ENCODE data around the gene PLPPR5. TPM values are rescaled to one million over a fixed set of nuclear protein-coding genes. Genes with fewer than 3 reads are reported as not detected.

PLPPR5 gene
- total RNA-seq, 4 donors from 2014 or later = not detected

DNA sequence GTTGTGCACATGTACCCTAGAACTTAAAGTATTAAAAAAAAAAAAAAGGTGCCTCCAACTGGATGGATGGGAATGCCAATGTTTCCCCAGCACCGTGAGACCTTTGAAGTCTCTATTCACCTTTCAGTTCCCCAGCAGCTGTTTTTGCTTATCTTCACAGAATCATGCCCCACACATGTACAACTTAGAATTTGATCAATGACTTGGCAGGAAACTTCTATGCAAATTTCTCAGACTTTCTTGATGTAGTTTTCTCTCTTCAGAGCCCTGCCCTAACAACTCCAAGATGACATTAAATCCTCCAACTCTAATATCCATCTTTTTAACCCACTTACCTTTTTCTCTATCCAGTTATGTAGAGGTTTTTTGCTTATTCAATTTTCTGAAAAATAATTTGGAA lies 144.3 kb downstream of the PLPPR5 start:
- H3K27ac ChIP-seq = no peak overlapping the region
- no peak overlapping the region for H3K4me3 ChIP-seq
- no peaks in the 10 kb centered on the region for H3K9me3 ChIP-seq
- no peak for DNase-seq (ENCODE audit: low spot score in 2 of 2)
- H3K27me3 ChIP-seq = no peaks in the 10 kb centered on the region
- no peaks in the 10 kb centered on the region for H3K4me1 ChIP-seq
- TF ChIP-seq CTCF (IDR thresholded peaks at IDR 0.05) = no peak
- no peak for TF ChIP-seq POLR2AphosphoS5 (IDR thresholded peaks at IDR 0.05)
- TF ChIP-seq EP300 (IDR thresholded peaks at IDR 0.05) = no peak
- TF ChIP-seq POLR2A (IDR thresholded peaks at IDR 0.05) = no peak
- 17% methylated on average over 1 of the region's 1 CpG for WGBS
- H3K36me3 ChIP-seq = no peaks in the 10 kb centered on the region

- WGBS = 61% methylated on average over 4 of the region's 4 CpGs
- Histone ChIP-seq H3K27ac (no peak overlapping the region), H3K36me3 (no peaks in the 10 kb centered on the region), H3K4me1 (no peaks in the 10 kb centered on the region), H3K9me3 (no peaks in the 10 kb centered on the region), H3K4me3 (no peak overlapping the region), H3K27me3 (no peaks in the 10 kb centered on the region)
- TF ChIP-seq POLR2A (IDR thresholded peaks at IDR 0.05) (no peak), EP300 (IDR thresholded peaks at IDR 0.05) (no peak)
- DNase-seq (ENCODE audit: low spot score in 2 of 2) = no peak
These were observed 150.5 kb downstream of the PLPPR5 start for GRCh38 chr1:98854137-98854536.

- Histone ChIP-seq H3K9me3 (no peaks in the 10 kb centered on the region), H3K36me3 (no peaks in the 10 kb centered on the region), H3K27me3 (no peaks in the 10 kb centered on the region), H3K4me1 (no peaks in the 10 kb centered on the region), H3K27ac (no peak overlapping the region), H3K4me3 (no peak overlapping the region)
- no peak for TF ChIP-seq POLR2AphosphoS5 (IDR thresholded peaks at IDR 0.05)
- TF ChIP-seq POLR2A (IDR thresholded peaks at IDR 0.05) = no peak
- no peak for TF ChIP-seq EP300 (IDR thresholded peaks at IDR 0.05)
- TF ChIP-seq CTCF (IDR thresholded peaks at IDR 0.05) = no peak
- WGBS = 30% methylated on average over 1 of the region's 1 CpG
- DNase-seq (ENCODE audit: low spot score in 2 of 2) = no peak
These were observed 154.6 kb downstream of the PLPPR5 start for GRCh38 chr1:98849969-98850636.

- no peaks in the 10 kb centered on the region for H3K27me3 ChIP-seq
- H3K4me1 ChIP-seq = no peaks in the 10 kb centered on the region
- no peak for TF ChIP-seq POLR2A (IDR thresholded peaks at IDR 0.05)
- no peak for TF ChIP-seq EP300 (IDR thresholded peaks at IDR 0.05)
- TF ChIP-seq POLR2AphosphoS5 (IDR thresholded peaks at IDR 0.05) = no peak
- no peak for TF ChIP-seq CTCF (IDR thresholded peaks at IDR 0.05)
- no peaks in the 10 kb centered on the region for H3K9me3 ChIP-seq
- WGBS = 54% methylated on average over 2 of the region's 2 CpGs
- H3K4me3 ChIP-seq = no peak overlapping the region
- H3K27ac ChIP-seq = no peak overlapping the region
- no peaks in the 10 kb centered on the region for H3K36me3 ChIP-seq
- DNase-seq (ENCODE audit: low spot score in 2 of 2) = no peak
These were observed 162.4 kb downstream of the PLPPR5 start for GRCh38 chr1:98842241-98842640.

Measured in suprapubic skin (tissue), 4 donors.